ENCODE measurements around the gene SH3YL1.
A peak's percentile ranks its signal among the peaks of the same experiment; 100 is the strongest.
"Not testable (repeated sequence)": the region's sequence is repeated elsewhere in the genome, so short reads cannot be mapped to it uniquely, and the experiment has no call there.

Gene SH3YL1

GRCh38 chr2:177733-178132 lies 86.1 kb downstream of the SH3YL1 start:
- H3K27ac ChIP-seq: no peak overlapping the region
- TF ChIP-seq CTCF (conservative IDR thresholded peaks at IDR 0.05) (no peak), ZFX (IDR thresholded peaks at IDR 0.05) (no peak)

GRCh38 chr2:176917-177316 lies 86.9 kb downstream of the SH3YL1 start:
- no peak overlapping the region for H3K27ac ChIP-seq
- TF ChIP-seq CTCF (conservative IDR thresholded peaks at IDR 0.05): no peak
- TF ChIP-seq ZFX (IDR thresholded peaks at IDR 0.05): no peak

DNA sequence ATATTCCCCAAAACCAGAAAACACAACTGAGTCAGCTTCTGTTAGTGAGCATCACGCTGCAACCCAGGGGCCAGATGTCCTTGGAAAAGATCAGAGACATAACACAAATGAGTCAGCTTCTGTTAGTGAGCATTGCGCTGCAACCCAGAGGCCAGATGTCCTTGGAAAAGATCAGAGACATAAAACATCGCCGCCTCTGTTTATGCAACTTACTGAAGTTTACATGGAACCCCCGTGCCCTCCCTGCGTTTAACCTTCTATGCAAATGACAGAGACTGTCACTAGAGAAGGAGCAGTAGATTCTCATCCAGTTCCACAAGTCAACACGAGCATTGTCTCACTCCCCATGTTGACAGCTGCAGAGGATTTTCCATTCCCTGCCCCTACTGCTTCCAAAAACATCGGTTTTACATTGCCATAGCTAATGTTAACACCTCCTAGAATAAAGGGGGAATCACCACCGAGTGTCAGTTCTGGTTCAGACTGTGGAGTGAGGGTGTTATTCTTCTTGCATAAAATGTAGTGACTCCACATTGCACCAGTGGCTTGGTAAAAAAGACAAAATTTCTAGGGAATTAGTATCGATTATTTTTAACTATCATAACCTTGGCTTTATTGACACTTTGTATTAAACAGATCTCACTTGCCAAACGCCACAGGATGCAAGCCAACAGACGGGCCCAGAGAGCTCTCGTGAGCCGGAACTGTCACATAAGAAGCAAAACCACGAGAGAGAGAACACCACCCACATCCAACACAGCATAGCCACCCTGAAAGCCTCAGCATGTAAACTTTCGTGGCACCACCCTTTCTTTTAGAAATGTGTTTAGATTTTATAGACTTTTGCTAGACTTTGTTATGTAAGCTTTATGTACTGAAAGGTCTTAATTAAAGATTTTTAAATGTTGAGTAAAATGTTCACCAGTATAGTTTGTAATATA lies 87.7 kb downstream of the SH3YL1 start:
- TF ChIP-seq ZFX (IDR thresholded peaks at IDR 0.05) (no peak), CTCF (conservative IDR thresholded peaks at IDR 0.05) (no peak)
- no peak overlapping the region for H3K27ac ChIP-seq

GRCh38 chr2:175161-175786 lies 88.6 kb downstream of the SH3YL1 start:
- no peak overlapping the region for H3K27ac ChIP-seq
- no peak for TF ChIP-seq CTCF (conservative IDR thresholded peaks at IDR 0.05)
- no peak for TF ChIP-seq ZFX (IDR thresholded peaks at IDR 0.05)

GRCh38 chr2:172120-172519 lies 91.7 kb downstream of the SH3YL1 start:
- TF ChIP-seq CTCF (conservative IDR thresholded peaks at IDR 0.05): peak; percentile 57
- H3K27ac ChIP-seq: not testable (repeated sequence)

- TF ChIP-seq ZFX (IDR thresholded peaks at IDR 0.05): no peak
- no peak for TF ChIP-seq CTCF (conservative IDR thresholded peaks at IDR 0.05)
- no peak overlapping the region for H3K27ac ChIP-seq
Measured at GRCh38 chr2:169741-170140, 94.1 kb downstream of the SH3YL1 start.

Measured in C4-2B (cell line).